K562 (cell line): ENCODE results near the gene EXOC4. TPM values are rescaled to one million over a fixed set of nuclear protein-coding genes. Genes with fewer than 3 reads are reported as not detected.

Experiments
- ATAC-seq: fragments of 200-7000 bp; cut with Tn5 transposase; 3 replicates; pipeline ENCODE4 v1.9.1; 2020; ENCODE audit warnings: moderate library complexity
- BruUV-seq: library from RNA; stranded (reverse); fragments of 400-500 nt; replicated peaks from 2 replicates; lab custom pipeline; 2021; lab: Mats Ljungman, UMichigan
- CTCF ChIA-PET: fragments of 300-600 bp; formaldehyde crosslinking; extraction: SDS; loops from one replicate; lab custom pipeline; 2021; ENCODE audit warnings: low intra/inter-chr PET ratio; lab: Yijun Ruan, JAX
- POLR2A ChIA-PET: fragments of 300-600, 350-650 bp; sonication (Branson Sonifier 250); formaldehyde crosslinking; extraction: SDS; loops from one replicate; lab custom pipeline; 2021; ENCODE audit warnings: antibody characterized with exemption, inconsistent platforms; lab: Yijun Ruan, JAX
- DNase-seq, 4 experiments: peaks; one replicate each; pipeline versions ENCODE4 v3.0.0 to v3.0.0-alpha.2; 2011 to 2018; ENCODE audit warnings: low spot score in 3 of 4, mixed read lengths in 3 of 4; ENCODE audit errors: extremely low read depth in 1 of 4
- FAIRE-seq: peaks from 2 replicates; lab custom pipeline; 2011; peaks lifted over from hg19 to GRCh38; lab: Jason Lieb, UNC
- H2AFZ ChIP-seq: 2 replicates; pipeline ENCODE4 v1.6.0; 2011; ENCODE audit warnings: low read depth, low read length, control low read depth, inconsistent platforms
- H3K27ac ChIP-seq: fragments of 200-600 bp; 3 replicates; pipeline ENCODE4 v1.8.0; 2011; ENCODE audit warnings: low read depth, mild to moderate bottlenecking, control low read depth, inconsistent platforms, low read length, moderate library complexity, mixed read lengths; ENCODE audit errors: extremely low read depth
- H3K27me3 ChIP-seq, 2 experiments: fragments of 300-600 bp in 1 of 2; 2 replicates in 1 of 2; 3 replicates in 1 of 2; pipeline versions ENCODE4 v1.6.0 to v1.8.0; 2011; ENCODE audit warnings: inconsistent platforms in 2 of 2, low read length in 2 of 2, mild to moderate bottlenecking in 1 of 2, mixed read lengths in 1 of 2, moderate library complexity in 1 of 2; ENCODE audit not compliant: control insufficient read depth in 2 of 2, insufficient read depth in 2 of 2
- H3K36me3 ChIP-seq: fragments of 300-600 bp; 3 replicates; pipeline ENCODE4 v1.8.0; 2011; ENCODE audit warnings: mild to moderate bottlenecking, low read length, inconsistent platforms; ENCODE audit not compliant: control insufficient read depth, insufficient read depth
- H3K4me1 ChIP-seq, 2 experiments: fragments of 200-600 bp in 1 of 2; replicated peaks in 1 of 2; 2 replicates in 1 of 2; 3 replicates in 1 of 2; pipeline versions ENCODE4 v1.5.1 to v1.8.0; 2011; ENCODE audit warnings: inconsistent platforms in 2 of 2, low read length in 2 of 2, mild to moderate bottlenecking in 1 of 2, mixed read lengths in 1 of 2, moderate library complexity in 1 of 2; ENCODE audit not compliant: control insufficient read depth in 2 of 2, insufficient read depth in 2 of 2
- H3K4me2 ChIP-seq: 2 replicates; pipeline ENCODE4 v1.6.1; 2011; ENCODE audit warnings: low read length, control low read depth, inconsistent platforms, mixed read lengths; ENCODE audit not compliant: insufficient read depth
- H3K4me3 ChIP-seq: fragments of 200-600 bp; sonication (generic), shearing (Covaris generic); 2 replicates; pipeline ENCODE4 v1.5.1; 2016; ENCODE audit warnings: control low read depth, inconsistent platforms
- H3K79me2 ChIP-seq: fragments of 200-600 bp; 3 replicates; pipeline ENCODE4 v1.8.0; 2011; ENCODE audit warnings: low read length, inconsistent platforms; ENCODE audit not compliant: control insufficient read depth, insufficient read depth
- H3K9ac ChIP-seq, 2 experiments: 2 replicates each; pipeline versions ENCODE4 v1.6.0 to v1.6.1; 2011; ENCODE audit warnings: low read depth in 2 of 2, low read length in 2 of 2, control low read depth in 1 of 2, inconsistent platforms in 1 of 2, mild to moderate bottlenecking in 1 of 2, mixed read lengths in 1 of 2; ENCODE audit not compliant: insufficient read depth in 1 of 2
- H3K9me1 ChIP-seq: one replicate; pipeline ENCODE4 v1.6.0; 2011; ENCODE audit warnings: inconsistent platforms, mild to moderate bottlenecking, low read length, moderate library complexity; ENCODE audit not compliant: control insufficient read depth, insufficient read depth
- H3K9me3 ChIP-seq: replicated peaks from 2 replicates; pipeline ENCODE4 v1.5.1; 2011; ENCODE audit warnings: low read depth, low read length, inconsistent platforms; ENCODE audit not compliant: control insufficient read depth, insufficient read depth
- H4K20me1 ChIP-seq: replicated peaks from 2 replicates; pipeline ENCODE4 v1.6.1; 2011; ENCODE audit warnings: low read length, inconsistent platforms, mixed read lengths; ENCODE audit not compliant: control insufficient read depth, insufficient read depth
- ASH1L ChIP-seq: fragments of 450-650 bp; IDR thresholded peaks from 2 replicates; pipeline ENCODE4 v1.6.1; 2018; ENCODE audit warnings: borderline replicate concordance, mild to moderate bottlenecking, low read depth; ENCODE audit not compliant: partially characterized antibody
- HIVEP1 ChIP-seq: fragments of 250-450 bp; sonication (Bioruptor Pico); IDR thresholded peaks from 2 replicates; pipeline ENCODE4 v1.4.0; 2020; ENCODE audit warnings: mild to moderate bottlenecking
- NFIX ChIP-seq: fragments of 250-450 bp; sonication (Bioruptor Pico); IDR thresholded peaks from 2 replicates; pipeline ENCODE4 v1.4.0; 2020; ENCODE audit warnings: low read depth, mild to moderate bottlenecking, moderate library complexity
- PCBP2 ChIP-seq: fragments of 200-400 bp; formaldehyde crosslinking; IDR thresholded peaks from 2 replicates; pipeline ENCODE4 v1.6.1; 2018; ENCODE audit warnings: low read length, low read depth, mild to moderate bottlenecking, moderate library complexity; ENCODE audit not compliant: poor library complexity, severe bottlenecking
- POLR3A ChIP-seq: IDR thresholded peaks from 2 replicates; pipeline ENCODE4 v1.6.1; 2011; ENCODE audit warnings: borderline replicate concordance, mild to moderate bottlenecking, moderate library complexity; ENCODE audit not compliant: insufficient read length, insufficient read depth; ENCODE audit errors: extremely low read depth
- THAP7 ChIP-seq: fragments of 250-450 bp; sonication (Bioruptor Pico); IDR thresholded peaks from 2 replicates; pipeline ENCODE4 v1.5.0; 2021
- ZBTB40 ChIP-seq, 2 experiments: fragments of 450-650 bp in 1 of 2; sonication (generic) in 1 of 2; formaldehyde crosslinking in 1 of 2; IDR thresholded peaks; 2 replicates each; pipeline versions ENCODE4 v1.7.1 to v1.9.0; 2016 to 2022; ENCODE audit warnings: inconsistent platforms in 1 of 2, mild to moderate bottlenecking in 1 of 2, missing genetic modification reagents in 1 of 2
- ZNF518B ChIP-seq: fragments of 250-450 bp; sonication (Bioruptor Pico); IDR thresholded peaks from 2 replicates; pipeline ENCODE4 v1.5.0; 2021; ENCODE audit warnings: mild to moderate bottlenecking, moderate library complexity
- in situ Hi-C: fragments of 300-500 bp; cut with MboI; formaldehyde crosslinking; loops from 4 replicates; pipeline ENCODE4 v1.15.0; 2018; ENCODE audit warnings: inconsistent platforms, mixed read lengths
- intact Hi-C: fragments of 100-400 bp; cut with micrococcal nuclease; formaldehyde crosslinking; loops from 2 replicates; pipeline ENCODE4 v1.14.2; 2022
- polyA plus RNA-seq, 8 experiments: library from polyadenylated mRNA; depleted of rRNA in 4 of 8; stranded (reverse) in 5 of 8; unstranded in 3 of 8; fragments of >200 nt; fragmentation: Nextera tagmentation in 2 of 8; fragmentation: Illumina TruSeq in 1 of 8; extraction: Ambion mirVana in 2 of 8; extraction: Trizol in 1 of 8; gene quantifications; 2 replicates each; pipeline versions ENCODE4 v1.2.1 to v1.2.3, GENCODE V29; 2011 to 2014; ENCODE audit warnings: inconsistent platforms in 1 of 8, missing spikeins in 1 of 8
- total RNA-seq, 7 experiments: library from RNA; depleted of rRNA in 6 of 7; stranded (reverse); fragments of >200 nt in 6 of 7; fragmentation: Illumina TruSeq in 2 of 7; extraction: Trizol in 2 of 7; gene quantifications; 2 replicates each; pipeline versions ENCODE4 v1.2.1 to v1.2.3, GENCODE V29; 2011 to 2021; ENCODE audit warnings: low replicate concordance in 1 of 7

EXOC4 gene
- total and polyA plus RNA-seq, 9 of the 15 experiments (the other 6 are each of a cell fraction or from before 2014, with no cell fraction given) = 18.5 to 73.1 (median 46.6) TPM

- Histone ChIP-seq H3K27ac (no peak overlapping the region), H3K9me1 (no peaks in the 10 kb centered on the region), H4K20me1 (no peaks in the 10 kb centered on the region), H3K9ac (no peak overlapping the region), H3K27me3 (no peaks in the 10 kb centered on the region), H3K4me1 (peaks cover 0 to 10% of the 10 kb centered on the region in 2 experiments; a peak in 3 of 5 replicates), H3K4me3 (no peak overlapping the region), H3K79me2 (peaks cover 2% of the 10 kb centered on the region; the same call in 1 of the 3 replicates), H3K36me3 (peaks cover 3% of the 10 kb centered on the region; the same call in 1 of the 3 replicates), H3K9me3 (no peaks in the 10 kb centered on the region), H2AFZ (no peak overlapping the region), H3K4me2 (no peak overlapping the region)
- in situ Hi-C loops (no loop called here), intact Hi-C loops (no loop called here)
- CTCF ChIA-PET = no interaction called here
- DNase-seq = no peak
- no TSS peak for BruUV-seq
- POLR2A ChIA-PET = no interaction called here
- no peak for ATAC-seq
- no peak for FAIRE-seq
- no peak for TF ChIP-seq THAP7 (CRISPR knock-in tag)
- TF ChIP-seq PCBP2 = no peak
- TF ChIP-seq ZBTB40 (IDR thresholded peaks at IDR 0.05) = no peak
- TF ChIP-seq ZBTB40 (CRISPR knock-in tag; IDR thresholded peaks at IDR 0.05) = no peak
- TF ChIP-seq ASH1L = no peak
- no peak for TF ChIP-seq ZNF518B (CRISPR knock-in tag)
- TF ChIP-seq NFIX (CRISPR knock-in tag) = no peak
- TF ChIP-seq HIVEP1 = no peak
- TF ChIP-seq POLR3A = no peak
Observed at GRCh38 chr7:133359449-133359848, 106.6 kb downstream of the EXOC4 start.
